ENCODE measurements around the gene HPN. TPM values are rescaled to one million over a fixed set of nuclear protein-coding genes. Genes with fewer than 3 reads are reported as not detected.
A peak's percentile ranks its signal among the peaks of the same experiment; 100 is the strongest.

HPN gene
- total RNA-seq, 3 donors from 2014 or later, result 0.26 to 0.38 TPM; not detected in 1

- DNase-seq (no peak), ATAC-seq (no peak)
- Mint-ChIP-seq H3K4me1 (ENCODE audit: low read depth) (peaks cover 2% of the 10 kb centered on the region), H3K9me3 (no peaks in the 10 kb centered on the region), H3K4me3 (no peak overlapping the region), H3K36me3 (ENCODE audit: insufficient read depth) (no peaks in the 10 kb centered on the region), H3K27me3 (ENCODE audit: low read depth) (peaks cover 12% of the 10 kb centered on the region)
These were observed 36.1 kb downstream of the HPN start for GRCh38 chr19:35077411-35078223.

- H3K4me1 Mint-ChIP-seq (ENCODE audit: low read depth), result peaks cover 2% of the 10 kb centered on the region
- DNase-seq, result no peak
- H3K9me3 Mint-ChIP-seq, result no peaks in the 10 kb centered on the region
- ATAC-seq, result no peak
- H3K4me3 Mint-ChIP-seq, result no peak overlapping the region
- peaks cover 12% of the 10 kb centered on the region for H3K27me3 Mint-ChIP-seq (ENCODE audit: low read depth)
- H3K36me3 Mint-ChIP-seq (ENCODE audit: insufficient read depth), result no peaks in the 10 kb centered on the region
These were observed 38.3 kb downstream of the HPN start for GRCh38 chr19:35079826-35080225.

GRCh38 chr19:35080613-35081170 lies 39.2 kb downstream of the HPN start:
- Mint-ChIP-seq H3K4me3 (no peak overlapping the region), H3K36me3 (ENCODE audit: insufficient read depth) (no peaks in the 10 kb centered on the region), H3K9me3 (no peaks in the 10 kb centered on the region), H3K4me1 (ENCODE audit: low read depth) (peaks cover 4% of the 10 kb centered on the region), H3K27me3 (ENCODE audit: low read depth) (peaks cover 10% of the 10 kb centered on the region)
- ATAC-seq (no peak), DNase-seq (no peak)

GRCh38 chr19:35081201-35081600 lies 39.7 kb downstream of the HPN start:
- no peaks in the 10 kb centered on the region for H3K36me3 Mint-ChIP-seq (ENCODE audit: insufficient read depth)
- H3K4me3 Mint-ChIP-seq, result no peak overlapping the region
- peaks cover 10% of the 10 kb centered on the region for H3K27me3 Mint-ChIP-seq (ENCODE audit: low read depth)
- ATAC-seq, result no peak
- DNase-seq, result no peak
- peaks cover 9% of the 10 kb centered on the region for H3K4me1 Mint-ChIP-seq (ENCODE audit: low read depth)
- H3K9me3 Mint-ChIP-seq, result no peaks in the 10 kb centered on the region

GRCh38 chr19:35083691-35084508 lies 42.4 kb downstream of the HPN start:
- no peaks in the 10 kb centered on the region for H3K9me3 Mint-ChIP-seq
- H3K27me3 Mint-ChIP-seq (ENCODE audit: low read depth), result peaks cover under 1% of the 10 kb centered on the region
- peaks cover 12% of the 10 kb centered on the region for H3K4me1 Mint-ChIP-seq (ENCODE audit: low read depth)
- DNase-seq (no peak), ATAC-seq (no peak)
- no peaks in the 10 kb centered on the region for H3K36me3 Mint-ChIP-seq (ENCODE audit: insufficient read depth)
- no peak overlapping the region for H3K4me3 Mint-ChIP-seq

- DNase-seq (no peak), ATAC-seq (no peak)
- Mint-ChIP-seq H3K9me3 (no peaks in the 10 kb centered on the region), H3K27me3 (ENCODE audit: low read depth) (no peaks in the 10 kb centered on the region), H3K4me3 (no peak overlapping the region), H3K36me3 (ENCODE audit: insufficient read depth) (no peaks in the 10 kb centered on the region), H3K4me1 (ENCODE audit: low read depth) (peaks cover 12% of the 10 kb centered on the region)
These were observed 42.9 kb downstream of the HPN start for GRCh38 chr19:35084509-35084762.

GRCh38 chr19:35085947-35086346 lies 44.4 kb downstream of the HPN start:
- no peak for ATAC-seq

GRCh38 chr19:35086455-35086854 lies 44.9 kb downstream of the HPN start:
- DNase-seq, result no peak
- no peak overlapping the region for H3K4me3 Mint-ChIP-seq
- no peak for ATAC-seq
- H3K36me3 Mint-ChIP-seq (ENCODE audit: insufficient read depth), result no peaks in the 10 kb centered on the region
- no peaks in the 10 kb centered on the region for H3K9me3 Mint-ChIP-seq
- peaks cover 4% of the 10 kb centered on the region for H3K27me3 Mint-ChIP-seq (ENCODE audit: low read depth)
- peaks cover 16% of the 10 kb centered on the region for H3K4me1 Mint-ChIP-seq (ENCODE audit: low read depth)

More at GRCh38 chr19:35085947-35086346, 44.4 kb downstream of the HPN start:
- Mint-ChIP-seq H3K36me3 (ENCODE audit: insufficient read depth) (no peaks in the 10 kb centered on the region), H3K9me3 (no peaks in the 10 kb centered on the region), H3K4me1 (ENCODE audit: low read depth) (peaks cover 16% of the 10 kb centered on the region), H3K4me3 (no peak overlapping the region), H3K27me3 (ENCODE audit: low read depth) (peaks cover 4% of the 10 kb centered on the region)
- no peak for DNase-seq

- Mint-ChIP-seq H3K9me3 (no peaks in the 10 kb centered on the region), H3K4me1 (ENCODE audit: low read depth) (peaks cover 16% of the 10 kb centered on the region), H3K4me3 (no peak overlapping the region), H3K27me3 (ENCODE audit: low read depth) (peaks cover 4% of the 10 kb centered on the region), H3K36me3 (ENCODE audit: insufficient read depth) (no peaks in the 10 kb centered on the region)
- DNase-seq (no peak), ATAC-seq (no peak)
These were observed 45.9 kb downstream of the HPN start for GRCh38 chr19:35087393-35087792.

GRCh38 chr19:35088131-35088913 lies 46.8 kb downstream of the HPN start:
- H3K36me3 Mint-ChIP-seq (ENCODE audit: insufficient read depth), result no peaks in the 10 kb centered on the region
- DNase-seq, result no peak
- peaks cover 16% of the 10 kb centered on the region for H3K4me1 Mint-ChIP-seq (ENCODE audit: low read depth)
- H3K9me3 Mint-ChIP-seq, result no peaks in the 10 kb centered on the region
- H3K4me3 Mint-ChIP-seq, result no peak overlapping the region
- ATAC-seq, result no peak
- peaks cover 4% of the 10 kb centered on the region for H3K27me3 Mint-ChIP-seq (ENCODE audit: low read depth)

GRCh38 chr19:35089554-35089953 lies 48.0 kb downstream of the HPN start:
- Mint-ChIP-seq H3K9me3 (no peaks in the 10 kb centered on the region), H3K36me3 (ENCODE audit: insufficient read depth) (no peaks in the 10 kb centered on the region), H3K4me3 (no peak overlapping the region), H3K27me3 (ENCODE audit: low read depth) (peaks cover 4% of the 10 kb centered on the region), H3K4me1 (ENCODE audit: low read depth) (peaks cover 16% of the 10 kb centered on the region)
- ATAC-seq (no peak), DNase-seq (no peak)

GRCh38 chr19:35090160-35090505 lies 48.6 kb downstream of the HPN start:
- DNase-seq (no peak), ATAC-seq (peak in 1 of 2 donors; percentile 27)
- Mint-ChIP-seq H3K27me3 (ENCODE audit: low read depth) (peaks cover 4% of the 10 kb centered on the region), H3K4me3 (no peak overlapping the region), H3K4me1 (ENCODE audit: low read depth) (peaks cover 16% of the 10 kb centered on the region), H3K36me3 (ENCODE audit: insufficient read depth) (no peaks in the 10 kb centered on the region), H3K9me3 (no peaks in the 10 kb centered on the region)

GRCh38 chr19:35090506-35091214 lies 49.1 kb downstream of the HPN start:
- no peaks in the 10 kb centered on the region for H3K9me3 Mint-ChIP-seq
- ATAC-seq (peak; percentile 82 to 87), DNase-seq (peak; percentile 32)
- peaks cover 4% of the 10 kb centered on the region for H3K27me3 Mint-ChIP-seq (ENCODE audit: low read depth)
- peaks cover 12% of the 10 kb centered on the region for H3K4me1 Mint-ChIP-seq (ENCODE audit: low read depth)
- H3K36me3 Mint-ChIP-seq (ENCODE audit: insufficient read depth), result no peaks in the 10 kb centered on the region
- H3K4me3 Mint-ChIP-seq, result no peak overlapping the region

- no peaks in the 10 kb centered on the region for H3K36me3 Mint-ChIP-seq (ENCODE audit: insufficient read depth)
- H3K4me3 Mint-ChIP-seq, result no peak overlapping the region
- peaks cover 4% of the 10 kb centered on the region for H3K4me1 Mint-ChIP-seq (ENCODE audit: low read depth)
- H3K9me3 Mint-ChIP-seq, result no peaks in the 10 kb centered on the region
- ATAC-seq (no peak), DNase-seq (no peak)
- H3K27me3 Mint-ChIP-seq (ENCODE audit: low read depth), result peaks cover 4% of the 10 kb centered on the region
These were observed 51.9 kb downstream of the HPN start for GRCh38 chr19:35093430-35093829.

Data from activated T-cell treated with anti-CD3 and anti-CD28 coated beads, Interleukin-2, amount 50 U/mL, for 4 hours (primary cell).